ENCODE measurements around the gene RBM23.
A peak's percentile ranks its signal among the peaks of the same experiment; 100 is the strongest.
"Not testable (repeated sequence)": the region's sequence is repeated elsewhere in the genome, so short reads cannot be mapped to it uniquely, and the experiment has no call there.

The RBM23 gene

GRCh38 chr14:22861651-22862050 lies 57.3 kb downstream of the RBM23 start:
- no peak for DNase-seq

GRCh38 chr14:22860377-22860776 lies 58.6 kb downstream of the RBM23 start:
- not testable (repeated sequence) for DNase-seq

- no peak for DNase-seq
Observed at GRCh38 chr14:22856428-22856827, 62.5 kb downstream of the RBM23 start.

- no peak for DNase-seq
Observed at GRCh38 chr14:22854963-22855724, 63.8 kb downstream of the RBM23 start.

GRCh38 chr14:22854296-22854695 lies 64.7 kb downstream of the RBM23 start:
- not testable (repeated sequence) for DNase-seq

DNA sequence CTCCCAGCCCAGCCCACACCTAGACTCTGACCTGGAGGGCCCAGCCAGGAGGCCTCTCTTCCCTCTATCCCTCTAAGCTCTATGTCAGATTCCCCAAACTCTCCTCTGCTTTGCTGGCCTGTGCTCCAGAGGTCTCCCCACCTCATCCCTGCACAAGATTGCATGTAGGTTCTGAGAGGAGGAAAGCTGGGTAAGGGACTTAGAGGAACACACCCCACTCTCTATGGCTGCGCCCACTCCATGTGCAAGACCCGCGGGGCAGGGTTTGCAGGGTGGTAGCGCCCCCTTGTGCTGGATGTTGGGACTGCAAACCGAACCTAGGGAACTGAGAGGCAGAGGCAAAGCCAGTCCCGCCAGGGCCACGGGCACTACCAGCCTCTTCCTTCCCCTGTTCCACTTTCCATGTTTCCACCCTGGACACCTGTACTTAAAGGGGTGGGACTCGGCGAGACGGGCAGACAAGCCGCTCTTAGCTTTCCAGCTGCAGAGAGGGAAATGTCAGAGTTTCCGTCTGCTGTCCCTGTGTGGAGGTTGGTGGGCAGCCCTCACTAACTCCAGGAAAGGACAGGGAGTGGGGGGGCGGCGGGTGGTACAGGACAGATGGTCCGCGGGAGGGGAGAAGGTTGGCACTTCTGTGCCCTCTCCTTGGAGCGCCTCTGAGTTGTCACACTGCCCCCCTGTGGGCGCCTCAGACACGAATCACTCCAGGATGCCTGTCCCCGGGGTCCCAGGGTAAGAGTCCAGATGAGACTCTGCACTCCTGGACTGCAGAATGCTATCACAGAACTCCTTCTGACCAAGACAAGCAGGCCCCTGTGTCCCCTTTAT lies 65.8 kb downstream of the RBM23 start:
- peak; percentile 95 for DNase-seq

- DNase-seq = no peak
Observed at GRCh38 chr14:22852599-22852939, 66.4 kb downstream of the RBM23 start.

DNA sequence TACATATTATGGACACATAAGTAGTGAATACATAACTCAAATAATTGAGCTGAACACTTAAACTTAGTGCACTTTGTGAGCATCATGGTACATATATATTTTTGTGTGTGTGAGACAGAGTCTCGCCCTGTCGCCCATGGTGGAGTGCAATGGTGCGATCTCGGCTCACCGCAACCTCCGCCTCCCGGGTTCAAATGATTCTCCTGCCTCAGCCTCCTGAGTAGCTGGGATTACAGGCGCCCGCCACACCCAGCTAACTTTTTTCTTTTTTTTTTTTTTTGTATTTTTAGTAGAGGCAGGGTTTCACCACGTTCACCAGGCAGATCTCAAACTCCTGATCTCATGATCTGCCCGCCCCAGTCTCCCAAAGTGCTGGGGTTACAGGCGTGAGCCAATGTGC lies 66.8 kb downstream of the RBM23 start:
- not testable (repeated sequence) for DNase-seq

DNA sequence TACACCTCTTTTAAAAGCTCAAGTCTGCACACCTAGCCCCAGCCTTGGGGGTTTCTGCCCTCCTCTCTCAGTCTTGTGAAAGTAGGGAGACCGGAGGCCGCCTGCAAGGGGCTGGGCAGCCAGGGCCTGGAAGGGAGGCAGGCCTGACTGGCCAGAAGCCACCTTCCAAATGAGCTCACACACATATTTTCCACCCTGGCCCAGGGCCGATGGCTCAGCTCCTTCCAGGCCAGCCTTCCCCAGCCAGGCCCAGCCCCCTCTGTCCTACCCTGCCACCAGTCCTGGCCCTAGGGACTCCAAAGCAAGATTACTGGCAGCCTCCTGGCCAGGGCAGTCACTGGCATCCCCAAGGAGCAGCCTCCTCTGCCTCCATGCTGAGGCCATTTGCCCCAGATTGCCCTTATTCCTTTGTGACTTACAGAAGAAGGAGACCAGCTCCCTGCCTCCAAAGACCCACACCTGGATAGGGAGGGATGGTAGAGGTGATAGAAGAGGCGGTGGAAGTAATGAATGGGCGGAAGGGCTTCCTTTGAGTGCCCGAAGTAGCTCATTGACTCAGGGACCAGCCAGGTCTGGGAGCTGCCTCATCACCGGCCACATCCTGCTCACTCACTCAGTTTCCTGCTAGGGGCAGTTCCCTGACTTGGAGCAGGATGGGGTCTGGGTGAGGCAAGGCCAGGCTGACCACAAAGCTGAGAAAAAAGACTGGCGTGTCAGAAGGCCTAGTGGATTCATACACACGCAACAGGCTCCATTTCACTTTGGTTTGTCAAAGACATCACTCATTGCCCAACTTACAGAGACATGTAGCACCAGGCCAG lies 67.8 kb downstream of the RBM23 start:
- DNase-seq = peak; percentile 93

GRCh38 chr14:22849212-22849819 lies 69.6 kb downstream of the RBM23 start:
- DNase-seq = peak; percentile 87

DNA sequence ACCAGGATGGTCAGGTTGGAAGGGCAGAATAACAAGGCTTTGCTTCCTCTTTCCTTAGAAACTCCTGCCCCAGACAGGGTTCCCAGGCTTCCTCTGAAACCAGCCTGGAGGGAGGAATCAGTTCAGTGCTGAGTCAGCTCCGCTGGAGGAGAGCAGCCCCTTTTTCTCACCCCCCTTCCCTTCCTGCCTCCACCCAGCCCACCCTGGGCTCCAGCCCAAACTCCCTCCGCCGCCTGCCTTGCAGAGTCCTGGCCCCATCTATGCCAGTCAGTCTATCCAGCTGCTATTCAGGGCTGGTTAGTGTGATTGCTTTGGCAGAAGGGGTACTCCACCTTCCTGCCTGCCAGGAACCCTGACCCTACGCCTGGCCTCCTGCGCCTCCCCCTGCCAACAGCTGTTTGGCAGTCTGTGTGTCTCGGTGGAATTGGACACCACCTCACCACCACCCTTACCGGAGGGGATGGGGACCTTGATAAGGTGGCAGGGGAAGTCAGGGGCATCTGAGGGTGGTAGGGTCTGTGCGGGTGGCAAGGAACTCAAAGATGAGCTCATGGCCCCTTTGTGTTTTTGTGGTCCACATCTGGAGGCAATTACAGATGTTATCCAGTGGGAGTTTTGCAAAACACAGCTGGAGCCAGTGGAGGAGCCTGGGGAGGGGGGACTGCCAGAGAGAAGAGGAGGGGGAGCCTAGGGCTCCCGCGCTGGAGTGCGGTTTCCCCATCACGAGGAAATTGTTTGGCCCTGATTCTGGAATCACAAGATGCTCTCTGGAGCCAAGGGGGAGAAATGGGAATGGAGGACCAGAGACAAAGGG lies 70.4 kb downstream of the RBM23 start:
- DNase-seq = peak; percentile 97

GRCh38 chr14:22847661-22848341 lies 71.1 kb downstream of the RBM23 start:
- peak; percentile 61 for DNase-seq

- DNase-seq = no peak
Observed at GRCh38 chr14:22846811-22847307, 72.1 kb downstream of the RBM23 start.

GRCh38 chr14:22845821-22846625 lies 72.9 kb downstream of the RBM23 start:
- no peak for DNase-seq

DNA sequence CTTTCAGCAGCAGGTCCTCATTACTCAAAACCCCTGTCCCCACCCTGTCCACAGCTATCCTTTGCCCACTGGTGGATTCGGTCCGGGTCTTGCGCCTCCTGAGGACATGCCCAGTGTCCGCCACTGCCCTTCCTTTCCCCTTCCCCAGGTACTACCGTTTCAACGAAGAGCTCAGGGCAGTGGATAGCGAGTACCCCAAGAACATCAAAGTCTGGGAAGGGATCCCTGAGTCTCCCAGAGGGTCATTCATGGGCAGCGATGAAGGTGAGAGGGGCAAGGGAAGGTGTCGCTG lies 73.9 kb downstream of the RBM23 start:
- no peak for DNase-seq

- no peak for DNase-seq
Observed at GRCh38 chr14:22844221-22845102, 74.5 kb downstream of the RBM23 start.
